SK-N-SH (cell line): ENCODE results near the gene DLEC1. TPM values are rescaled to one million over a fixed set of nuclear protein-coding genes. Genes with fewer than 3 reads are reported as not detected.
"Not testable (repeated sequence)": the region's sequence is repeated elsewhere in the genome, so short reads cannot be mapped to it uniquely, and the experiment has no call there.

Experiments used
- CTCF ChIA-PET: fragments of 300-600, 350-600 bp; formaldehyde crosslinking; extraction: SDS; loops from one replicate; lab custom pipeline; 2021; lab: Yijun Ruan, JAX
- POLR2A ChIA-PET: fragments of 350-600 bp; sonication (Branson Sonifier 250); formaldehyde crosslinking; extraction: SDS; loops from one replicate; lab custom pipeline; 2020; ENCODE audit warnings: antibody characterized with exemption, inconsistent platforms; lab: Yijun Ruan, JAX
- DNase-seq: peaks from one replicate; pipeline ENCODE4 v3.0.0; 2012
- H2AFZ ChIP-seq: fragments of 200-600 bp; sonication (generic); 2 replicates; pipeline ENCODE4 v1.8.1; 2016; ENCODE audit warnings: antibody characterized with exemption, mild to moderate bottlenecking, low read depth
- H3F3A ChIP-seq: fragments of 200-600 bp; sonication (generic); replicated peaks from 2 replicates; pipeline ENCODE3; 2016; ENCODE audit warnings: antibody characterized with exemption, mild to moderate bottlenecking; ENCODE audit not compliant: insufficient read depth
- H3K27ac ChIP-seq, 2 experiments: fragments of 200-500 bp in 1 of 2; fragments of 200-600 bp in 1 of 2; sonication (Bioruptor generic) in 1 of 2; sonication (generic), shearing (Covaris generic) in 1 of 2; 2 replicates each; pipeline versions ENCODE4 v1.5.1 to v1.6.1; 2014 to 2016; ENCODE audit warnings: low read depth in 2 of 2, inconsistent platforms in 1 of 2, low read length in 1 of 2, mild to moderate bottlenecking in 1 of 2, mixed read lengths in 1 of 2
- H3K27me3 ChIP-seq: fragments of 200-600 bp; sonication (generic), shearing (Covaris generic); 2 replicates; pipeline ENCODE4 v1.6.1; 2016; ENCODE audit warnings: mixed run types; ENCODE audit not compliant: insufficient read depth
- H3K36me3 ChIP-seq, 2 experiments: fragments of 200-500 bp in 1 of 2; fragments of 200-600 bp in 1 of 2; sonication (Bioruptor generic) in 1 of 2; sonication (generic) in 1 of 2; replicated peaks in 1 of 2; 2 replicates each; pipeline versions ENCODE3 to v1.5.1; 2014 to 2016; ENCODE audit warnings: low read length in 1 of 2, mild to moderate bottlenecking in 1 of 2; ENCODE audit not compliant: insufficient read depth in 2 of 2, control insufficient read depth in 1 of 2
- H3K4me1 ChIP-seq, 2 experiments: fragments of 200-500 bp in 1 of 2; fragments of 200-600 bp in 1 of 2; sonication (Bioruptor generic) in 1 of 2; sonication (generic), shearing (Covaris generic) in 1 of 2; 2 replicates each; pipeline versions ENCODE4 v1.5.1 to v1.6.1; 2014 to 2016; ENCODE audit warnings: low read depth in 1 of 2, low read length in 1 of 2, mixed run types in 1 of 2; ENCODE audit not compliant: insufficient read depth in 2 of 2, control insufficient read depth in 1 of 2
- H3K4me2 ChIP-seq: fragments of 200-600 bp; sonication (generic), shearing (Covaris generic); 2 replicates; pipeline ENCODE4 v1.6.1; 2017; ENCODE audit warnings: mixed run types
- H3K4me3 ChIP-seq, 2 experiments: fragments of 200-500 bp in 1 of 2; fragments of 200-600 bp in 1 of 2; sonication (Bioruptor generic) in 1 of 2; sonication (generic), shearing (Covaris generic) in 1 of 2; 2 replicates each; pipeline versions ENCODE4 v1.5.1 to v1.8.1; 2014 to 2016; ENCODE audit warnings: low read depth in 2 of 2, inconsistent platforms in 1 of 2, low read length in 1 of 2, mild to moderate bottlenecking in 1 of 2, mixed read lengths in 1 of 2, moderate library complexity in 1 of 2
- H3K79me2 ChIP-seq: fragments of 200-600 bp; sonication (generic); 2 replicates; pipeline ENCODE4 v1.8.1; 2017; ENCODE audit warnings: mild to moderate bottlenecking; ENCODE audit not compliant: insufficient read depth
- H3K9ac ChIP-seq: fragments of 200-600 bp; sonication (generic); 2 replicates; pipeline ENCODE4 v1.6.1; 2017; ENCODE audit warnings: mixed run types
- H3K9me2 ChIP-seq: fragments of 200-600 bp; sonication (generic); 2 replicates; pipeline ENCODE4 v1.6.1; 2017; ENCODE audit warnings: mixed run types
- H3K9me3 ChIP-seq: fragments of 200-600 bp; sonication (generic); 2 replicates; pipeline ENCODE4 v1.6.1; 2017; ENCODE audit warnings: mixed run types, mild to moderate bottlenecking, moderate library complexity
- H4K20me1 ChIP-seq: fragments of 200-600 bp; sonication (generic); 2 replicates; pipeline ENCODE4 v1.6.1; 2017; ENCODE audit warnings: mild to moderate bottlenecking, mixed run types; ENCODE audit not compliant: insufficient read depth
- FOXM1 ChIP-seq: IDR thresholded peaks from 2 replicates; pipeline ENCODE4 v1.4.0; 2012; ENCODE audit warnings: low read depth, mild to moderate bottlenecking
- RAD21 ChIP-seq: IDR thresholded peaks from 2 replicates; pipeline ENCODE4 v1.6.1; 2012; ENCODE audit warnings: mild to moderate bottlenecking, low read length
- RCOR1 ChIP-seq: fragments of 150-350 bp; IDR thresholded peaks from 2 replicates; pipeline ENCODE4 v1.6.1; 2017; ENCODE audit warnings: antibody characterized with exemption, low read length
- RFX5 ChIP-seq: IDR thresholded peaks from 2 replicates; pipeline ENCODE4 v1.6.1; 2012; ENCODE audit warnings: mild to moderate bottlenecking, improper control_type of control experiment, low read length
- RXRA ChIP-seq: IDR thresholded peaks from 2 replicates; pipeline ENCODE4 v1.4.0; 2012; ENCODE audit warnings: low read depth, mild to moderate bottlenecking, borderline replicate concordance
- WGBS: methylation state at CpG from one replicate; pipeline ENCODE4 v1.1.6; 2017; ENCODE audit warnings: low lambda C conversion rate; 5-methylcytosine and 5-hydroxymethylcytosine counted together
- polyA plus RNA-seq, 3 experiments: library from polyadenylated mRNA; depleted of rRNA; stranded (reverse); fragments of >200 nt; gene quantifications; 2 replicates each; pipeline ENCODE4 v1.2.3, GENCODE V29; 2012
- TF ChIP-seq, protein P1 (sequence below): IDR thresholded peaks from 2 replicates; pipeline ENCODE4 v1.6.1; 2012; ENCODE audit warnings: mild to moderate bottlenecking, low read depth, low read length, moderate library complexity
- TF ChIP-seq, protein P2 (sequence below): IDR thresholded peaks from 2 replicates; pipeline ENCODE4 v1.4.0; 2012; ENCODE audit warnings: low read depth, borderline replicate concordance
- TF ChIP-seq, protein P3 (sequence below): IDR thresholded peaks from 2 replicates; pipeline ENCODE4 v1.4.0; 2012; ENCODE audit warnings: low read depth, borderline replicate concordance

The DLEC1 gene
- polyA plus RNA-seq, 1 of the 3 experiments (the other 2 are of a cell fraction): 0.02 TPM

DNA sequence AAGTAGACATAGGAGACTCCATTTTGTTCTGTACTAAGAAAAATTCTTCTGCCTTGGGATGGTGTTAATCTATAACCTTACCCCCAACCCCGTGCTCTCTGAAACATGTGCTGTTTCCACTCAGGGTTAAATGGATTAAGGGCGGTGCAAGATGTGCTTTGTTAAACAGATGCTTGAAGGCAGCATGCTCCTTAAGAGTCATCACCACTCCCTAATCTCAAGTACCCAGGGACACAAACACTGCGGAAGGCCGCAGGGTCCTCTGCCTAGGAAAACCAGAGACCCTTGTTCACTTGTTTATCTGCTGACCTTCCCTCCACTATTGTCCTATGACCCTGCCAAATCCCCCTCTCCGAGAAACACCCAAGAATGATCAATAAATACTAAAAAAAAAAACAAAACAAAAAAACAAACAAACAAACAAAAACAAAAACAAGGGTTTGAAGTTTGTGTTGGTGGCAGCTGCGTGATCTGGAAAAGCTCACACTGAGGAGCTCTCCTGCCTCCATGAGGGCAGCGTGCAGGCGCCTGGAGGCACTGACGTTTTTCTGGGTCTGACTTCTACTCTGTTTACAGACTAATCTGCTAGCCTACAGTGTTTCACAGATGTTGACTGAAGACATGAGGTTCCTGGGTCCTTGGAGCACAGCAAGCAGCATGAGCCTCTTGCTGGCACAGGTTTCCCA is 14.9 kb downstream of the DLEC1 start:
- H3K9ac ChIP-seq, H3K27ac ChIP-seq, H4K20me1 ChIP-seq, H3K27me3 ChIP-seq, H3K9me2 ChIP-seq, POLR2A ChIA-PET, H3K4me3 ChIP-seq, H3K9me3 ChIP-seq, H2AFZ ChIP-seq, DNase-seq, H3K4me1 ChIP-seq, H3K36me3 ChIP-seq, H3K4me2 ChIP-seq, H3F3A ChIP-seq, CTCF ChIA-PET, H3K79me2 ChIP-seq: not testable (repeated sequence)
- 55% methylated on average over 7 of the region's 9 CpGs for WGBS

DNA sequence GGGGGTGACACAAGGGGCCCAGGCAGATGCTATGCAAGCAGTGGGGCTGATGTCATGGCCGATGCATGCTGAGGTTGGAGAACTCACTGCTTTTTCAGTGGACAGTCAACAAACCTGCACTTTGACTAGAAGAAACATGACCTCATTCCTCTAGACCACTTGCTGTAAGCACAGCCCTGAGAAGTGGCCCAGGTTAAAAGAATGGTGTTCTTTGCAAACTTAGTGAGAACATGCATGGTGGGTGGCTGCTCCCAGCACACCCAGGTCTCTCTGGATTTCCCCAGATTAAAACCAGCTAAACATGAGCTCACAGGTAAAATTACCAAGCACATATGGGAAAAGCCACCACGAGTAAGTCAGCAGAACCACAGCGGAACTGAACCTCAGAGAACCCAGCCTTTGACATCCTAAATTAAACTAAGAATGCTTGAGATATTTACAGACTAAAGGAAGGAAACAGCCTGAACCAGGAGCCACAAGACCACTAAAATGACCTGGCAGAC is 15.5 kb downstream of the DLEC1 start:
- no peak overlapping the region for H3K27ac ChIP-seq
- TF ChIP-seq, protein P1, sequence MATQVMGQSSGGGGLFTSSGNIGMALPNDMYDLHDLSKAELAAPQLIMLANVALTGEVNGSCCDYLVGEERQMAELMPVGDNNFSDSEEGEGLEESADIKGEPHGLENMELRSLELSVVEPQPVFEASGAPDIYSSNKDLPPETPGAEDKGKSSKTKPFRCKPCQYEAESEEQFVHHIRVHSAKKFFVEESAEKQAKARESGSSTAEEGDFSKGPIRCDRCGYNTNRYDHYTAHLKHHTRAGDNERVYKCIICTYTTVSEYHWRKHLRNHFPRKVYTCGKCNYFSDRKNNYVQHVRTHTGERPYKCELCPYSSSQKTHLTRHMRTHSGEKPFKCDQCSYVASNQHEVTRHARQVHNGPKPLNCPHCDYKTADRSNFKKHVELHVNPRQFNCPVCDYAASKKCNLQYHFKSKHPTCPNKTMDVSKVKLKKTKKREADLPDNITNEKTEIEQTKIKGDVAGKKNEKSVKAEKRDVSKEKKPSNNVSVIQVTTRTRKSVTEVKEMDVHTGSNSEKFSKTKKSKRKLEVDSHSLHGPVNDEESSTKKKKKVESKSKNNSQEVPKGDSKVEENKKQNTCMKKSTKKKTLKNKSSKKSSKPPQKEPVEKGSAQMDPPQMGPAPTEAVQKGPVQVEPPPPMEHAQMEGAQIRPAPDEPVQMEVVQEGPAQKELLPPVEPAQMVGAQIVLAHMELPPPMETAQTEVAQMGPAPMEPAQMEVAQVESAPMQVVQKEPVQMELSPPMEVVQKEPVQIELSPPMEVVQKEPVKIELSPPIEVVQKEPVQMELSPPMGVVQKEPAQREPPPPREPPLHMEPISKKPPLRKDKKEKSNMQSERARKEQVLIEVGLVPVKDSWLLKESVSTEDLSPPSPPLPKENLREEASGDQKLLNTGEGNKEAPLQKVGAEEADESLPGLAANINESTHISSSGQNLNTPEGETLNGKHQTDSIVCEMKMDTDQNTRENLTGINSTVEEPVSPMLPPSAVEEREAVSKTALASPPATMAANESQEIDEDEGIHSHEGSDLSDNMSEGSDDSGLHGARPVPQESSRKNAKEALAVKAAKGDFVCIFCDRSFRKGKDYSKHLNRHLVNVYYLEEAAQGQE: no peak
- TF ChIP-seq FOXM1: no peak
- TF ChIP-seq RFX5: no peak
- TF ChIP-seq, protein P2, sequence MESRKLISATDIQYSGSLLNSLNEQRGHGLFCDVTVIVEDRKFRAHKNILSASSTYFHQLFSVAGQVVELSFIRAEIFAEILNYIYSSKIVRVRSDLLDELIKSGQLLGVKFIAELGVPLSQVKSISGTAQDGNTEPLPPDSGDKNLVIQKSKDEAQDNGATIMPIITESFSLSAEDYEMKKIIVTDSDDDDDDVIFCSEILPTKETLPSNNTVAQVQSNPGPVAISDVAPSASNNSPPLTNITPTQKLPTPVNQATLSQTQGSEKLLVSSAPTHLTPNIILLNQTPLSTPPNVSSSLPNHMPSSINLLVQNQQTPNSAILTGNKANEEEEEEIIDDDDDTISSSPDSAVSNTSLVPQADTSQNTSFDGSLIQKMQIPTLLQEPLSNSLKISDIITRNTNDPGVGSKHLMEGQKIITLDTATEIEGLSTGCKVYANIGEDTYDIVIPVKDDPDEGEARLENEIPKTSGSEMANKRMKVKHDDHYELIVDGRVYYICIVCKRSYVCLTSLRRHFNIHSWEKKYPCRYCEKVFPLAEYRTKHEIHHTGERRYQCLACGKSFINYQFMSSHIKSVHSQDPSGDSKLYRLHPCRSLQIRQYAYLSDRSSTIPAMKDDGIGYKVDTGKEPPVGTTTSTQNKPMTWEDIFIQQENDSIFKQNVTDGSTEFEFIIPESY: no peak
- TF ChIP-seq RAD21: no peak
- TF ChIP-seq RXRA: no peak
- TF ChIP-seq, protein P3, sequence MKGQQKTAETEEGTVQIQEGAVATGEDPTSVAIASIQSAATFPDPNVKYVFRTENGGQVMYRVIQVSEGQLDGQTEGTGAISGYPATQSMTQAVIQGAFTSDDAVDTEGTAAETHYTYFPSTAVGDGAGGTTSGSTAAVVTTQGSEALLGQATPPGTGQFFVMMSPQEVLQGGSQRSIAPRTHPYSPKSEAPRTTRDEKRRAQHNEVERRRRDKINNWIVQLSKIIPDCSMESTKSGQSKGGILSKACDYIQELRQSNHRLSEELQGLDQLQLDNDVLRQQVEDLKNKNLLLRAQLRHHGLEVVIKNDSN: no peak
- no peak for TF ChIP-seq RCOR1
- H3K36me3 ChIP-seq: no peaks in the 10 kb centered on the region
- ChIA-PET POLR2A (no interaction called here), CTCF (no interaction called here)
- WGBS: 42% methylated on average over 3 of the region's 3 CpGs
- H3K27me3 ChIP-seq: no peaks in the 10 kb centered on the region
- DNase-seq: no peak
- no peaks in the 10 kb centered on the region for H4K20me1 ChIP-seq
- no peaks in the 10 kb centered on the region for H3K4me1 ChIP-seq
- no peaks in the 10 kb centered on the region for H3K9me3 ChIP-seq
- no peaks in the 10 kb centered on the region for H3K9me2 ChIP-seq
- H2AFZ ChIP-seq: no peak overlapping the region
- no peak overlapping the region for H3K4me2 ChIP-seq
- no peaks in the 10 kb centered on the region for H3F3A ChIP-seq
- no peaks in the 10 kb centered on the region for H3K79me2 ChIP-seq
- H3K9ac ChIP-seq: no peak overlapping the region
- no peak overlapping the region for H3K4me3 ChIP-seq
